ENCODE measurements around the gene ZC3H8. TPM values are rescaled to one million over a fixed set of nuclear protein-coding genes. Genes with fewer than 3 reads are reported as not detected.

The ZC3H8 gene
- total RNA-seq, 2 donors from 2014 or later, result 2.4 to 5.3 TPM

- Histone ChIP-seq H3K36me3 (no peaks in the 10 kb centered on the region), H3K4me1 (ENCODE audit: control insufficient read depth in 1 of 2, low read depth in 2 of 2) (no peaks in the 10 kb centered on the region), H3K27ac (no peak overlapping the region), H3K27me3 (replicated peaks; ENCODE audit: insufficient read depth) (no peaks in the 10 kb centered on the region), H3K9me3 (no peaks in the 10 kb centered on the region), H3K4me3 (no peak overlapping the region)
- TF ChIP-seq CTCF (IDR thresholded peaks at IDR 0.05), result no peak
- DNase-seq (ENCODE audit: low spot score), result no peak
- no peak for ATAC-seq (ENCODE audit: insufficient number of reproducible peaks, low FRiP score, low read depth)
These were observed 72.2 kb downstream of the ZC3H8 start for GRCh38 chr2:112182581-112183034.

GRCh38 chr2:112181571-112182290, 73.1 kb downstream of the ZC3H8 start:
- H3K4me3 ChIP-seq, result no peak overlapping the region
- H3K36me3 ChIP-seq, result no peaks in the 10 kb centered on the region
- no peaks in the 10 kb centered on the region for H3K9me3 ChIP-seq
- no peak for TF ChIP-seq CTCF (IDR thresholded peaks at IDR 0.05)
- DNase-seq (ENCODE audit: low spot score), result no peak
- H3K4me1 ChIP-seq (ENCODE audit: control insufficient read depth in 1 of 2, low read depth in 2 of 2), result no peaks in the 10 kb centered on the region
- H3K27me3 ChIP-seq (replicated peaks; ENCODE audit: insufficient read depth), result no peaks in the 10 kb centered on the region
- no peak for ATAC-seq (ENCODE audit: insufficient number of reproducible peaks, low FRiP score, low read depth)
- no peak overlapping the region for H3K27ac ChIP-seq

GRCh38 chr2:112175958-112176573, 78.8 kb downstream of the ZC3H8 start:
- TF ChIP-seq CTCF (IDR thresholded peaks at IDR 0.05), result no peak
- no peak for DNase-seq (ENCODE audit: low spot score)

GRCh38 chr2:112175333-112175732, 79.5 kb downstream of the ZC3H8 start:
- H3K27me3 ChIP-seq (replicated peaks; ENCODE audit: insufficient read depth), result no peaks in the 10 kb centered on the region
- no peak overlapping the region for H3K27ac ChIP-seq
- H3K4me3 ChIP-seq, result no peak overlapping the region
- H3K4me1 ChIP-seq (ENCODE audit: control insufficient read depth in 1 of 2, low read depth in 2 of 2), result no peaks in the 10 kb centered on the region
- H3K36me3 ChIP-seq, result peaks cover 3% of the 10 kb centered on the region
- DNase-seq (ENCODE audit: low spot score) (no peak), ATAC-seq (ENCODE audit: insufficient number of reproducible peaks, low FRiP score, low read depth) (no peak)
- TF ChIP-seq CTCF (IDR thresholded peaks at IDR 0.05), result no peak
- no peaks in the 10 kb centered on the region for H3K9me3 ChIP-seq

More at GRCh38 chr2:112175958-112176573, 78.8 kb downstream of the ZC3H8 start:
- H3K36me3 ChIP-seq, result peaks cover 3% of the 10 kb centered on the region
- H3K9me3 ChIP-seq, result no peaks in the 10 kb centered on the region
- no peaks in the 10 kb centered on the region for H3K4me1 ChIP-seq (ENCODE audit: control insufficient read depth in 1 of 2, low read depth in 2 of 2)
- H3K27me3 ChIP-seq (replicated peaks; ENCODE audit: insufficient read depth), result no peaks in the 10 kb centered on the region
- no peak overlapping the region for H3K4me3 ChIP-seq
- ATAC-seq (ENCODE audit: insufficient number of reproducible peaks, low FRiP score, low read depth), result no peak
- H3K27ac ChIP-seq, result no peak overlapping the region

- Histone ChIP-seq H3K4me1 (ENCODE audit: control insufficient read depth in 1 of 2, low read depth in 2 of 2) (no peaks in the 10 kb centered on the region), H3K4me3 (no peak overlapping the region), H3K36me3 (peaks cover 3% of the 10 kb centered on the region), H3K27me3 (replicated peaks; ENCODE audit: insufficient read depth) (no peaks in the 10 kb centered on the region), H3K27ac (no peak overlapping the region), H3K9me3 (no peaks in the 10 kb centered on the region)
- ATAC-seq (ENCODE audit: insufficient number of reproducible peaks, low FRiP score, low read depth) (no peak), DNase-seq (ENCODE audit: low spot score) (no peak)
- no peak for TF ChIP-seq CTCF (IDR thresholded peaks at IDR 0.05)
These were observed 80.5 kb downstream of the ZC3H8 start for GRCh38 chr2:112174383-112174782.

All from thoracic aorta (tissue), 2 donors.